IPS DF 4.7 (cell line): ENCODE results near the gene PRG3.

ENCODE experiments used
- DNase-seq: peaks from one replicate; pipeline ENCODE4 v3.0.0-alpha.2; 2013; ENCODE audit warnings: low spot score; ENCODE audit errors: extremely low read depth

The PRG3 gene

GRCh38 chr11:57391539-57391938 is 10.6 kb upstream of the PRG3 start:
- DNase-seq, result no peak

GRCh38 chr11:57391111-57391510 is 10.2 kb upstream of the PRG3 start:
- no peak for DNase-seq

GRCh38 chr11:57390535-57390934 is 9.6 kb upstream of the PRG3 start, which contains the start of gene PRG2:
Gene PRG2 (minus strand): TSS chr11:57390650. CDS start chr11:57389944, 706 bp downstream.
- DNase-seq, result no peak

GRCh38 chr11:57387289-57388030 is 6.5 kb upstream of the PRG3 start:
- no peak for DNase-seq

- no peak for DNase-seq
Measured at GRCh38 chr11:57386178-57386940, 5.4 kb upstream of the PRG3 start.

GRCh38 chr11:57379732-57380131 is 1.2 kb downstream of the PRG3 start:
- peak; percentile 51 for DNase-seq

- no peak for DNase-seq
Measured at GRCh38 chr11:57378186-57378585, 2.8 kb downstream of the PRG3 start.

- DNase-seq, result no peak
Measured at GRCh38 chr11:57377107-57377506, 3.8 kb downstream of the PRG3 start.

- DNase-seq, result no peak
Measured at GRCh38 chr11:57376095-57377090, 4.6 kb downstream of the PRG3 start.

- no peak for DNase-seq
Measured at GRCh38 chr11:57375490-57375889, 5.5 kb downstream of the PRG3 start.

GRCh38 chr11:57374966-57375365 is 6.0 kb downstream of the PRG3 start:
- DNase-seq, result no peak

- no peak for DNase-seq
Measured at GRCh38 chr11:57373146-57373545, 7.8 kb downstream of the PRG3 start.

GRCh38 chr11:57370941-57371340 is 10.0 kb downstream of the PRG3 start:
- DNase-seq, result no peak

GRCh38 chr11:57370251-57370650 is 10.7 kb downstream of the PRG3 start:
- DNase-seq, result no peak

- no peak for DNase-seq
Measured at GRCh38 chr11:57368845-57369232, 12.1 kb downstream of the PRG3 start.

- DNase-seq, result no peak
Measured at GRCh38 chr11:57368106-57368844, 12.7 kb downstream of the PRG3 start.

- DNase-seq, result no peak
Measured at GRCh38 chr11:57364851-57365660, 15.9 kb downstream of the PRG3 start.

- no peak for DNase-seq
Measured at GRCh38 chr11:57363131-57364080, 17.5 kb downstream of the PRG3 start.

- no peak for DNase-seq
Measured at GRCh38 chr11:57361926-57362325, 19.0 kb downstream of the PRG3 start.
